ENCODE results near the gene GOLGA8J. TPM values are rescaled to one million over a fixed set of nuclear protein-coding genes. Genes with fewer than 3 reads are reported as not detected.
"Not testable (repeated sequence)": the region's sequence is repeated elsewhere in the genome, so short reads cannot be mapped to it uniquely, and the experiment has no call there.

The GOLGA8J gene
- under 0.01 TPM in 1 of 2 replicates, not detected in the other for total RNA-seq (2012; rRNA removed)

GRCh38 chr15:30082655-30083054 lies at the start of gene GOLGA8J:
GOLGA8J (plus strand) TSS chr15:30082955; CDS start chr15:30083053, 98 bp downstream.
- H3K9me3 ChIP-seq (replicated peaks; ENCODE audit: low read length); H3K4me1 ChIP-seq (ENCODE audit: control insufficient read depth, insufficient read depth, low read length); H3K36me3 ChIP-seq (ENCODE audit: insufficient read depth, low read length); H3K9ac ChIP-seq (ENCODE audit: low read depth, low read length); H3K4me3 ChIP-seq (ENCODE audit: low read length); H3K4me2 ChIP-seq (ENCODE audit: low read length); H3K27me3 ChIP-seq (ENCODE audit: control insufficient read depth, insufficient read depth, low read length): not testable (repeated sequence)

GRCh38 chr15:30033211-30033610 lies 49.5 kb upstream of the GOLGA8J start:
- H3K4me2 ChIP-seq (ENCODE audit: low read length): no peak overlapping the region
- no peak overlapping the region for H3K9ac ChIP-seq (ENCODE audit: low read depth, low read length)

GRCh38 chr15:30033763-30034162 lies 49.0 kb upstream of the GOLGA8J start:
- Histone ChIP-seq H3K9me3 (replicated peaks; ENCODE audit: low read length) (peaks cover 3% of the 10 kb centered on the region), H3K36me3 (ENCODE audit: insufficient read depth, low read length) (no peaks in the 10 kb centered on the region), H3K4me3 (ENCODE audit: low read length) (no peak overlapping the region), H3K4me2 (ENCODE audit: low read length) (no peak overlapping the region), H3K9ac (ENCODE audit: low read depth, low read length) (no peak overlapping the region), H3K4me1 (ENCODE audit: control insufficient read depth, insufficient read depth, low read length) (no peaks in the 10 kb centered on the region), H3K27me3 (ENCODE audit: control insufficient read depth, insufficient read depth, low read length) (peaks cover 24% of the 10 kb centered on the region)

More at GRCh38 chr15:30033211-30033610, 49.5 kb upstream of the GOLGA8J start:
- Histone ChIP-seq H3K36me3 (ENCODE audit: insufficient read depth, low read length) (no peaks in the 10 kb centered on the region), H3K4me3 (ENCODE audit: low read length) (no peak overlapping the region), H3K4me1 (ENCODE audit: control insufficient read depth, insufficient read depth, low read length) (no peaks in the 10 kb centered on the region), H3K9me3 (replicated peaks; ENCODE audit: low read length) (peaks cover 3% of the 10 kb centered on the region), H3K27me3 (ENCODE audit: control insufficient read depth, insufficient read depth, low read length) (peaks cover 24% of the 10 kb centered on the region)

GRCh38 chr15:30036036-30036703 lies 46.6 kb upstream of the GOLGA8J start:
- Histone ChIP-seq H3K4me1 (ENCODE audit: control insufficient read depth, insufficient read depth, low read length) (no peaks in the 10 kb centered on the region), H3K27me3 (ENCODE audit: control insufficient read depth, insufficient read depth, low read length) (peaks cover 24% of the 10 kb centered on the region), H3K4me2 (ENCODE audit: low read length) (no peak overlapping the region), H3K36me3 (ENCODE audit: insufficient read depth, low read length) (no peaks in the 10 kb centered on the region), H3K9me3 (replicated peaks; ENCODE audit: low read length) (no peaks in the 10 kb centered on the region), H3K4me3 (ENCODE audit: low read length) (no peak overlapping the region), H3K9ac (ENCODE audit: low read depth, low read length) (no peak overlapping the region)

- Histone ChIP-seq H3K4me3 (ENCODE audit: low read length) (no peak overlapping the region), H3K27me3 (ENCODE audit: control insufficient read depth, insufficient read depth, low read length) (peaks cover 24% of the 10 kb centered on the region), H3K4me1 (ENCODE audit: control insufficient read depth, insufficient read depth, low read length) (peaks cover 6% of the 10 kb centered on the region), H3K9ac (ENCODE audit: low read depth, low read length) (no peak overlapping the region), H3K4me2 (ENCODE audit: low read length) (no peak overlapping the region), H3K36me3 (ENCODE audit: insufficient read depth, low read length) (no peaks in the 10 kb centered on the region), H3K9me3 (replicated peaks; ENCODE audit: low read length) (no peaks in the 10 kb centered on the region)
Measured at GRCh38 chr15:30038667-30039523, 43.9 kb upstream of the GOLGA8J start.

GRCh38 chr15:30041868-30042267 lies 40.9 kb upstream of the GOLGA8J start:
- Histone ChIP-seq H3K9me3 (replicated peaks; ENCODE audit: low read length) (no peaks in the 10 kb centered on the region), H3K4me3 (ENCODE audit: low read length) (no peak overlapping the region), H3K9ac (ENCODE audit: low read depth, low read length) (no peak overlapping the region), H3K4me1 (ENCODE audit: control insufficient read depth, insufficient read depth, low read length) (peaks cover 6% of the 10 kb centered on the region), H3K36me3 (ENCODE audit: insufficient read depth, low read length) (no peaks in the 10 kb centered on the region), H3K4me2 (ENCODE audit: low read length) (no peak overlapping the region), H3K27me3 (ENCODE audit: control insufficient read depth, insufficient read depth, low read length) (peaks cover 12% of the 10 kb centered on the region)

- Histone ChIP-seq H3K4me2 (ENCODE audit: low read length) (peak overlapping the region; percentile 19), H3K9ac (ENCODE audit: low read depth, low read length) (no peak overlapping the region), H3K27me3 (ENCODE audit: control insufficient read depth, insufficient read depth, low read length) (peaks cover 6% of the 10 kb centered on the region), H3K9me3 (replicated peaks; ENCODE audit: low read length) (no peaks in the 10 kb centered on the region), H3K4me3 (ENCODE audit: low read length) (no peak overlapping the region), H3K4me1 (ENCODE audit: control insufficient read depth, insufficient read depth, low read length) (peaks cover 6% of the 10 kb centered on the region), H3K36me3 (ENCODE audit: insufficient read depth, low read length) (no peaks in the 10 kb centered on the region)
Measured at GRCh38 chr15:30042556-30042955, 40.2 kb upstream of the GOLGA8J start.

- no peaks in the 10 kb centered on the region for H3K27me3 ChIP-seq (ENCODE audit: control insufficient read depth, insufficient read depth, low read length)
- H3K36me3 ChIP-seq (ENCODE audit: insufficient read depth, low read length): no peaks in the 10 kb centered on the region
- peaks cover 6% of the 10 kb centered on the region for H3K4me1 ChIP-seq (ENCODE audit: control insufficient read depth, insufficient read depth, low read length)
- no peak overlapping the region for H3K4me3 ChIP-seq (ENCODE audit: low read length)
- peak overlapping the region; percentile 19 for H3K4me2 ChIP-seq (ENCODE audit: low read length)
- no peak overlapping the region for H3K9ac ChIP-seq (ENCODE audit: low read depth, low read length)
- H3K9me3 ChIP-seq (replicated peaks; ENCODE audit: low read length): no peaks in the 10 kb centered on the region
Measured at GRCh38 chr15:30043211-30043655, 39.5 kb upstream of the GOLGA8J start.

GRCh38 chr15:30044377-30044776 lies 38.4 kb upstream of the GOLGA8J start:
- Histone ChIP-seq H3K9ac (ENCODE audit: low read depth, low read length) (no peak overlapping the region), H3K36me3 (ENCODE audit: insufficient read depth, low read length) (no peaks in the 10 kb centered on the region), H3K9me3 (replicated peaks; ENCODE audit: low read length) (no peaks in the 10 kb centered on the region), H3K27me3 (ENCODE audit: control insufficient read depth, insufficient read depth, low read length) (no peaks in the 10 kb centered on the region), H3K4me3 (ENCODE audit: low read length) (no peak overlapping the region), H3K4me2 (ENCODE audit: low read length) (no peak overlapping the region), H3K4me1 (ENCODE audit: control insufficient read depth, insufficient read depth, low read length) (peaks cover 6% of the 10 kb centered on the region)

- not testable (repeated sequence) for H3K9me3 ChIP-seq (replicated peaks; ENCODE audit: low read length); H3K4me3 ChIP-seq (ENCODE audit: low read length); H3K4me2 ChIP-seq (ENCODE audit: low read length); H3K4me1 ChIP-seq (ENCODE audit: control insufficient read depth, insufficient read depth, low read length); H3K36me3 ChIP-seq (ENCODE audit: insufficient read depth, low read length); H3K27me3 ChIP-seq (ENCODE audit: control insufficient read depth, insufficient read depth, low read length); H3K9ac ChIP-seq (ENCODE audit: low read depth, low read length)
Measured at GRCh38 chr15:30044826-30045225, 37.9 kb upstream of the GOLGA8J start.

GRCh38 chr15:30045248-30046041 lies 37.3 kb upstream of the GOLGA8J start:
- H3K4me1 ChIP-seq (ENCODE audit: control insufficient read depth, insufficient read depth, low read length); H3K9ac ChIP-seq (ENCODE audit: low read depth, low read length); H3K27me3 ChIP-seq (ENCODE audit: control insufficient read depth, insufficient read depth, low read length); H3K36me3 ChIP-seq (ENCODE audit: insufficient read depth, low read length); H3K4me3 ChIP-seq (ENCODE audit: low read length); H3K4me2 ChIP-seq (ENCODE audit: low read length); H3K9me3 ChIP-seq (replicated peaks; ENCODE audit: low read length): not testable (repeated sequence)
